Stomach (tissue), 9 donors: ENCODE measurements around the gene ACVRL1. TPM values are rescaled to one million over a fixed set of nuclear protein-coding genes. Genes with fewer than 3 reads are reported as not detected.

Experiments used
- DNase-seq, 2 donors: peaks; one replicate each; pipeline versions ENCODE4 v3.0.0 to v3.0.0-alpha.2; 2013 to 2019
- H3K27ac ChIP-seq, 5 donors: fragments of 200-600 bp in 4 of 5; sonication (generic) in 4 of 5; one replicate each; pipeline ENCODE4 v1.5.1; 2013 to 2019; ENCODE audit warnings: mild to moderate bottlenecking in 1 of 5, moderate library complexity in 1 of 5
- H3K27me3 ChIP-seq, 3 donors: fragments of 200-600 bp; sonication (generic); one replicate each; pipeline ENCODE4 v1.5.1; 2017 to 2019; ENCODE audit warnings: mixed run types in 1 of 3
- H3K36me3 ChIP-seq, 4 donors: fragments of 200-600 bp; sonication (generic); 1 replicate in 3 of 4; 2 replicates in 1 of 4; pipeline ENCODE4 v1.5.1; 2016 to 2019
- H3K4me1 ChIP-seq, 4 donors: fragments of 200-600 bp; sonication (generic); one replicate each; pipeline ENCODE4 v1.5.1; 2016 to 2019
- H3K4me3 ChIP-seq, 4 donors: fragments of 200-600 bp; sonication (generic) in 3 of 4; one replicate each; pipeline ENCODE4 v1.5.1; 2016 to 2019; ENCODE audit warnings: mild to moderate bottlenecking in 1 of 4
- H3K9me3 ChIP-seq, 4 donors: fragments of 200-600 bp; sonication (generic); one replicate each; pipeline ENCODE4 v1.5.1; 2016 to 2019
- CTCF ChIP-seq, 7 experiments: fragments of 450-650 bp in 4 of 7; fragments of 200-600 bp in 3 of 7; sonication (generic) in 3 of 7; IDR thresholded peaks; one replicate each; pipeline ENCODE4 v1.5.1; 2016 to 2019; ENCODE audit warnings: antibody characterized with exemption in 7 of 7, control low read depth in 2 of 7, mild to moderate bottlenecking in 1 of 7
- EP300 ChIP-seq: sonication (generic); formaldehyde crosslinking; IDR thresholded peaks from one replicate; pipeline ENCODE4 v1.6.1; 2017; ENCODE audit warnings: antibody characterized with exemption
- POLR2A ChIP-seq, 4 donors: fragments of 450-650 bp; IDR thresholded peaks; one replicate each; pipeline ENCODE4 v1.6.1; 2016; ENCODE audit warnings: antibody characterized with exemption in 4 of 4, control low read depth in 2 of 4, mild to moderate bottlenecking in 1 of 4, moderate library complexity in 1 of 4
- POLR2AphosphoS5 ChIP-seq, 3 donors: sonication (generic); formaldehyde crosslinking; IDR thresholded peaks; one replicate each; pipeline ENCODE4 v1.6.1; 2016; ENCODE audit warnings: antibody characterized with exemption in 3 of 3
- WGBS, 5 donors: extraction: QIAGEN DNeasy Blood & Tissue Kit in 3 of 5; methylation state at CpG; one replicate each; pipeline versions ENCODE4 v1.1.5 to v1.1.7; 2013 to 2018; 5-methylcytosine and 5-hydroxymethylcytosine counted together
- intact Hi-C: fragments of 100-400 bp; cut with DNase I; formaldehyde crosslinking; loops from one replicate; pipeline ENCODE4 v1.15.1; 2023; ENCODE audit warnings: low total_unique reads
- polyA plus RNA-seq, 3 donors: library from polyadenylated mRNA; stranded (reverse); fragments of 200-250 nt; gene quantifications; one replicate each; pipeline ENCODE4 v1.2.3, GENCODE V29; 2013
- total RNA-seq, 5 donors: library from RNA; depleted of rRNA; stranded (reverse); fragments of >200 nt; gene quantifications; one replicate each; pipeline versions ENCODE4 v1.1.0 to v1.2.3, GENCODE V29; 2014 to 2016
- donor health status: healthy with polysubstance abuse.
- donor health status: Bipolar disorder and iron deficiency.
- donor health status: healthy.

The ACVRL1 gene
- total and polyA plus RNA-seq, 8 donors: 11.0 to 117 (median 45.4) TPM

DNA sequence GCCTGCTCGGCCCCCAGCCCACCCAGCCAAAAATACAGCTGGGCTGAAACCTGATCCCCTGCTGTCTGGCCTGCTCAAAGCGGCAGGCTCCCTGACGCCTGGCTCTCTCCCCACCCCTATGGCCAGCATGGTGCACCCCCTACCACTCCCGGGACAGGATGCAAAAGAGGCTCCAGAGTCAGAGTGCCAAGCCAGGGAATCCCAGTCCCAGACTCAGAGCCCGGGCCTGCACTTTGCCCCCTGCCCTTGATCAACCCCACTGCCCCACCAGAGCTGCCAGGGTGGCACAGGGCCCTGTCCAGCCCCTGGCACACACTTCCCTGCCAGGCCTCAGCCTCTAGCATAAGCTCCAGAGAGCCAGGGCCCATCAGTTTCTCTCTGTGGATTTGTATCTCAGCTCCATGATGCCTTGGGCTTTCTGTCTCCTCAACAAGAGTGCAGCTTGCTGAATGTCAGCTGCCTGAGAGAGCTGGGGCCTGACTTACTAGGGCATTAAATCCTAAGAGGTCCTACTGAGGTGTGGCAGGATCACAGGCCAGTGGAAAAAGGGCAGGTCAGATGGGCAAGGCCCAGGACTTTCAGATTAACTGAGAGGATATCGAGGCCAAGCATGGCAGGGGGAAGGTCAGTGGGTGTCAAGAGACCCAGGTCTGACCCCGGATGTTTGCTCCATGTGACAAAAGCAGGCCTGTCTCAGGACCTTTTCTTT, 13.9 kb downstream of the ACVRL1 start:
- H3K27ac ChIP-seq: peak overlapping the region in 1 of 5 donors; percentile 6
- WGBS, 5 donors: 51 to 70% (median 57%) methylated on average over 7 of the region's 7 CpGs

GRCh38 chr12:51922146-51922545, 14.8 kb downstream of the ACVRL1 start:
- intact Hi-C loops: no loop called here
- Histone ChIP-seq H3K27me3 (no peaks in the 10 kb centered on the region), H3K4me3 (no peak overlapping the region), H3K27ac (peak overlapping the region in 4 of 5 donors; percentile 65 to 82 (median 74)), H3K36me3 (peaks cover 0 to 10% (median 5%) of the 10 kb centered on the region in 4 donors), H3K4me1 (peaks cover 30 to 51% (median 36%) of the 10 kb centered on the region in 4 donors), H3K9me3 (no peaks in the 10 kb centered on the region)
- 95 to 100% (median 100%) methylated on average over 1 to 2 of the region's 2 CpGs for WGBS, 5 donors
- TF ChIP-seq POLR2A (IDR thresholded peaks at IDR 0.05) (no peak), POLR2AphosphoS5 (IDR thresholded peaks at IDR 0.05) (no peak), CTCF (IDR thresholded peaks at IDR 0.05) (no peak), EP300 (no peak)
- no peak for DNase-seq

More for the DNA sequence above, 13.9 kb downstream of the ACVRL1 start:
- intact Hi-C loops: no loop called here
- H3K27me3 ChIP-seq: no peaks in the 10 kb centered on the region
- H3K4me3 ChIP-seq: no peak overlapping the region
- H3K9me3 ChIP-seq: no peaks in the 10 kb centered on the region
- no peak for DNase-seq
- peaks cover 0 to 15% (median 7%) of the 10 kb centered on the region in 4 donors for H3K36me3 ChIP-seq
- TF ChIP-seq POLR2AphosphoS5 (IDR thresholded peaks at IDR 0.05): no peak
- no peak for TF ChIP-seq CTCF (IDR thresholded peaks at IDR 0.05)
- TF ChIP-seq POLR2A (IDR thresholded peaks at IDR 0.05): no peak
- no peak for TF ChIP-seq EP300
- peaks cover 29 to 49% (median 38%) of the 10 kb centered on the region in 4 donors for H3K4me1 ChIP-seq

DNA sequence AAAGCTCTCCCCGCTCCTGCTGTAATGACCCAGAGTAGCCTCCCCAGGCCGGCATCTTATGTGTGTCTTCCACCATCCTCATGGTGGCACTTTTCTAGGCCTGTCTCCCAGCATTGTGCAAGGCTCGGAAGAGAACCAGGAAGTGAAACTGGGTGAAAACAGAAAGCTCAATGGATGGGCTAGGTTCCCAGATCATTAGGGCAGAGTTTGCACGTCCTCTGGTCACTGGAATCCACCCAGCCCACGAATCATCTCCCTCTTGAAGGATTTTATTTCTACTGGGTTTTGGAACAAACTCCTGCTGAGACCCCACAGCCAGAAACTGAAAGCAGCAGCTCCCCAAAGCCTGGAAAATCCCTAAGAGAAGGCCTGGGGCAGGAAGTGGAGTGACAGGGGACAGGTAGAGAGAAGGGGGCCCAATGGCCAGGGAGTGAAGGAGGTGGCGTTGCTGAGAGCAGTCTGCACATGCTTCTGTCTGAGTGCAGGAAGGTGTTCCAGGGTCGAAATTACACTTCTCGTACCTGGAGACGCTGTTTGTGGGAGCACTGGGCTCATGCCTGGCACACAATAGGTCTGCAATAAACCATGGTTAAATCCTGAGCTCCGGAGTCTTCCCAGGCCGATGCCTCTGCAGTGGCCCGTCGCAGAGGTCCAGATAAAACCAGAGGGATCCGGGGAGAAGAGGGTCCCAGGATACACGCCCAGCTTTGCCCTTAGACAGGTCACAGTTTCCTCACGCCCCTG, 15.6 kb downstream of the ACVRL1 start:
- intact Hi-C loops: no loop called here
- H3K27me3 ChIP-seq: no peaks in the 10 kb centered on the region
- peaks cover 22 to 43% (median 28%) of the 10 kb centered on the region in 4 donors for H3K4me1 ChIP-seq
- H3K4me3 ChIP-seq: peak overlapping the region in 2 of 4 donors; percentile 1 to 32
- peaks cover 0 to 10% (median 5%) of the 10 kb centered on the region in 4 donors for H3K36me3 ChIP-seq
- peak overlapping the region; percentile 37 to 82 (median 74) for H3K27ac ChIP-seq
- TF ChIP-seq CTCF (IDR thresholded peaks at IDR 0.05) (no peak), EP300 (no peak), POLR2A (IDR thresholded peaks at IDR 0.05) (no peak), POLR2AphosphoS5 (IDR thresholded peaks at IDR 0.05) (peak in 1 of 3 donors; percentile 77)
- peak; percentile 55 to 82 for DNase-seq
- H3K9me3 ChIP-seq: no peaks in the 10 kb centered on the region
- WGBS, 5 donors: 49 to 57% (median 54%) methylated on average over 13 to 16 of the region's 16 CpGs

DNA sequence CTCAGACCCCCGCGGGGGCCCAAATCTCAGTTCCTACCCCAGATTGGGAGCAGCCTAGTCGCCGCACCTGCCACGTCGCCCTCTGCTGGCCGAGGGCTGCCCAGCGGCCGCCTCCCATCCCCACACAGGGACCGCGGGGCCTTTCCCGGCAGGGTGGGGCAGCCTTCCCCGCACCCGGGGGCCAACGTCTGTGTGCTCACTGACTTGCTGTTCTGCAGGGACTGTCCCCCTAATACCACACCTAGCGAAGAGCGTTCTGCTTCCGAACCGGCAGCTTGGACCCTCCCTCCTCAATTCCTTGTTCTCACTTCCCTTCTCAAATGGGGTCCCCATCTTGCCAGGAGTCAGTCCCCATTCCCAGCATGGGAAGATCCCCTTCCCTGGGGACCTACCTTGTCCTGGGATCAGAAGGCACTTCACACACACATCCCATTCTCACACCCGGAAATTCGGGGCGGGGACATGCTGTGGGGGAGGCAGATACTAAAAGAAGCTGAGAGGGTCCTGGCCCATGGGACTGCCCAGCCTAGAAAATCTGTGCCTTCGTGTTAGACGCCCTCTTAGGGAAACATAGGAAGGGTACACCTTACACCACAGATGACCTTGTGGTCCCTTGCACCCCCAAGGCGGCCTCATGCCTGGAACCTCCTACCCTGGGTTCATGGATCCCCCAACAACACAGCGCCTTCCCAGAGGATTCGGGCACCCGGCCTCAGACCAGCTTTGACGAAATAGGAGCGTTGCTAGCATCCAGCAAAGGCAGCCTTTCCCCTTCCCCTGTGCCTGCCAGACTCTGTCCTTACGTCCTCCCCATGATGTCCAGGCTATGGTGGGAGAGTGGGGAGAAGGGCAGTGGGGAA, 16.4 kb downstream of the ACVRL1 start:
- H3K27ac ChIP-seq: peak overlapping the region; percentile 37 to 82 (median 74)
- H3K9me3 ChIP-seq: no peaks in the 10 kb centered on the region
- H3K4me3 ChIP-seq: peak overlapping the region in 2 of 4 donors; percentile 1 to 32
- peaks cover 0 to 10% (median 5%) of the 10 kb centered on the region in 4 donors for H3K36me3 ChIP-seq
- peaks cover 18 to 36% (median 22%) of the 10 kb centered on the region in 4 donors for H3K4me1 ChIP-seq
- no peaks in the 10 kb centered on the region for H3K27me3 ChIP-seq
- intact Hi-C loops: no loop called here
- TF ChIP-seq EP300 (no peak), CTCF (IDR thresholded peaks at IDR 0.05) (peak in 5 of 7 experiments; percentile 58 to 88 (median 85))
- 26 to 35% (median 29%) methylated on average over 27 to 31 of the region's 31 CpGs for WGBS, 5 donors
- peak; percentile 61 to 83 for DNase-seq
